ENCODE measurements around the gene CNTN4. TPM values are rescaled to one million over a fixed set of nuclear protein-coding genes. Genes with fewer than 3 reads are reported as not detected.

The CNTN4 gene
- total and polyA plus RNA-seq, 2 donors (not counting 3 experiments of a cell fraction or from before 2014, with no cell fraction given) = not detected

- Histone ChIP-seq H3K9ac (replicated peaks; ENCODE audit: extremely low read depth, insufficient read depth, low read length) (no peak overlapping the region), H3K4me2 (ENCODE audit: insufficient read depth, low read length) (no peak overlapping the region), H3K9me3 (replicated peaks; ENCODE audit: control insufficient read depth, insufficient read depth, low read length) (no peaks in the 10 kb centered on the region), H3K36me3 (ENCODE audit: control insufficient read depth in 2 of 2, extremely low read depth in 1 of 2, insufficient read depth in 2 of 2, low read length in 2 of 2) (no peaks in the 10 kb centered on the region), H3K79me2 (ENCODE audit: control insufficient read depth, insufficient read depth, low read length) (no peaks in the 10 kb centered on the region), H3K4me1 (ENCODE audit: control insufficient read depth, extremely low read depth, insufficient read depth, low read length) (no peaks in the 10 kb centered on the region), H3K9me1 (replicated peaks; ENCODE audit: control insufficient read depth, extremely low read depth, insufficient read depth, low read length) (no peaks in the 10 kb centered on the region), H3K27ac (ENCODE audit: insufficient read depth, low read depth, low read length) (no peak overlapping the region), H4K20me1 (replicated peaks; ENCODE audit: control insufficient read depth, extremely low read depth, insufficient read depth, low read length) (no peaks in the 10 kb centered on the region), H2AFZ (ENCODE audit: low read depth, low read length) (no peak overlapping the region), H3K4me3 (replicated peaks in 1 of 3; ENCODE audit: insufficient read depth in 1 of 3, low read depth in 1 of 3, low read length in 3 of 3) (no peak overlapping the region), H3K27me3 (ENCODE audit: control insufficient read depth in 2 of 2, insufficient read depth in 2 of 2, low read length in 2 of 2) (no peaks in the 10 kb centered on the region)
- FAIRE-seq (no peak), DNase-seq (ENCODE audit: low read depth, low spot score) (no peak)
- TF ChIP-seq EZH2 (IDR thresholded peaks at IDR 0.05; ENCODE audit: borderline replicate concordance, low read depth, low read length, severe bottlenecking) (no peak), FOS (IDR thresholded peaks at IDR 0.05; ENCODE audit: borderline replicate concordance, insufficient read depth, low read length) (no peak), POLR2AphosphoS5 (IDR thresholded peaks at IDR 0.05; ENCODE audit: insufficient read depth, low read depth, low read length) (no peak), MAX (IDR thresholded peaks at IDR 0.05; ENCODE audit: insufficient read depth, insufficient read length) (no peak), JUN (IDR thresholded peaks at IDR 0.05; ENCODE audit: borderline replicate concordance, insufficient read depth, insufficient read length, low read depth) (no peak), MYC (IDR thresholded peaks at IDR 0.05; ENCODE audit: low read depth, low read length) (no peak), POLR2A (IDR thresholded peaks at IDR 0.05; ENCODE audit: low read depth, low read length) (no peak)
- intact Hi-C loops (cut with micrococcal nuclease) (no loop called here), dilution Hi-C loops (cut with MboI; ENCODE audit: extremely low pct_ligation_motif_present, low sequenced_read_pairs) (no loop called here)
- no TSS peak for BruUV-seq (replicated peaks)
- ChIA-PET CTCF (no interaction called here), POLR2A (no interaction called here)
These were observed 906.6 kb downstream of the CNTN4 start for GRCh38 chr3:3005146-3005744.

GRCh38 chr3:3013317-3014052 lies 914.8 kb downstream of the CNTN4 start:
- Histone ChIP-seq H3K9me1 (replicated peaks; ENCODE audit: control insufficient read depth, extremely low read depth, insufficient read depth, low read length) (no peaks in the 10 kb centered on the region), H4K20me1 (replicated peaks; ENCODE audit: control insufficient read depth, extremely low read depth, insufficient read depth, low read length) (no peaks in the 10 kb centered on the region), H3K9ac (replicated peaks; ENCODE audit: extremely low read depth, insufficient read depth, low read length) (no peak overlapping the region), H3K9me3 (replicated peaks; ENCODE audit: control insufficient read depth, insufficient read depth, low read length) (no peaks in the 10 kb centered on the region), H3K27me3 (ENCODE audit: control insufficient read depth in 2 of 2, insufficient read depth in 2 of 2, low read length in 2 of 2) (no peaks in the 10 kb centered on the region), H3K4me2 (ENCODE audit: insufficient read depth, low read length) (no peak overlapping the region), H3K36me3 (ENCODE audit: control insufficient read depth in 2 of 2, extremely low read depth in 1 of 2, insufficient read depth in 2 of 2, low read length in 2 of 2) (no peaks in the 10 kb centered on the region), H3K79me2 (ENCODE audit: control insufficient read depth, insufficient read depth, low read length) (no peaks in the 10 kb centered on the region), H2AFZ (ENCODE audit: low read depth, low read length) (no peak overlapping the region), H3K27ac (ENCODE audit: insufficient read depth, low read depth, low read length) (no peak overlapping the region), H3K4me1 (ENCODE audit: control insufficient read depth, extremely low read depth, insufficient read depth, low read length) (no peaks in the 10 kb centered on the region), H3K4me3 (replicated peaks in 1 of 3; ENCODE audit: insufficient read depth in 1 of 3, low read depth in 1 of 3, low read length in 3 of 3) (no peak overlapping the region)
- no peak for TF ChIP-seq JUN (IDR thresholded peaks at IDR 0.05; ENCODE audit: borderline replicate concordance, insufficient read depth, insufficient read length, low read depth)
- no peak for TF ChIP-seq POLR2A (IDR thresholded peaks at IDR 0.05; ENCODE audit: low read depth, low read length)
- no peak for TF ChIP-seq GATA2 (IDR thresholded peaks at IDR 0.05; ENCODE audit: insufficient read depth, insufficient read length, low read depth, low read length)
- no peak for TF ChIP-seq CTCF (IDR thresholded peaks at IDR 0.05; ENCODE audit: extremely low read depth in 1 of 2, insufficient read depth in 1 of 2, low read depth in 1 of 2, low read length in 2 of 2)
- TF ChIP-seq MAX (IDR thresholded peaks at IDR 0.05; ENCODE audit: insufficient read depth, insufficient read length) = no peak
- no peak for TF ChIP-seq POLR2AphosphoS5 (IDR thresholded peaks at IDR 0.05; ENCODE audit: insufficient read depth, low read depth, low read length)
- TF ChIP-seq MYC (IDR thresholded peaks at IDR 0.05; ENCODE audit: low read depth, low read length) = no peak
- TF ChIP-seq EZH2 (IDR thresholded peaks at IDR 0.05; ENCODE audit: borderline replicate concordance, low read depth, low read length, severe bottlenecking) = no peak
- no peak for TF ChIP-seq FOS (IDR thresholded peaks at IDR 0.05; ENCODE audit: borderline replicate concordance, insufficient read depth, low read length)
- intact Hi-C loops (cut with micrococcal nuclease) = no loop called here
- DNase-seq (ENCODE audit: low read depth, low spot score) = no peak
- ChIA-PET CTCF (no interaction called here), POLR2A (no interaction called here)
- no TSS peak for BruUV-seq (replicated peaks)
- dilution Hi-C loops (cut with MboI; ENCODE audit: extremely low pct_ligation_motif_present, low sequenced_read_pairs) = no loop called here
- no peak for FAIRE-seq

All from endothelial cell of umbilical vein (primary cell).